Lower leg skin (tissue), 3 donors: ENCODE measurements around the gene PLXNA2.

Experiments used
- POLR2A ChIP-seq, 2 donors: fragments of 450-650 bp; IDR thresholded peaks; one replicate each; pipeline ENCODE4 v1.6.1; 2016 to 2017; ENCODE audit warnings: antibody characterized with exemption in 2 of 2, mild to moderate bottlenecking in 1 of 2, moderate library complexity in 1 of 2
- TF ChIP-seq, protein P1 (sequence below), 3 donors: fragments of 450-650 bp; IDR thresholded peaks; one replicate each; pipeline ENCODE4 v1.5.1; 2016; ENCODE audit warnings: antibody characterized with exemption in 3 of 3, mild to moderate bottlenecking in 3 of 3, moderate library complexity in 2 of 3

GRCh38 chr1:208258277-208258676 lies 14.1 kb upstream of the PLXNA2 start:
- TF ChIP-seq, protein P1, sequence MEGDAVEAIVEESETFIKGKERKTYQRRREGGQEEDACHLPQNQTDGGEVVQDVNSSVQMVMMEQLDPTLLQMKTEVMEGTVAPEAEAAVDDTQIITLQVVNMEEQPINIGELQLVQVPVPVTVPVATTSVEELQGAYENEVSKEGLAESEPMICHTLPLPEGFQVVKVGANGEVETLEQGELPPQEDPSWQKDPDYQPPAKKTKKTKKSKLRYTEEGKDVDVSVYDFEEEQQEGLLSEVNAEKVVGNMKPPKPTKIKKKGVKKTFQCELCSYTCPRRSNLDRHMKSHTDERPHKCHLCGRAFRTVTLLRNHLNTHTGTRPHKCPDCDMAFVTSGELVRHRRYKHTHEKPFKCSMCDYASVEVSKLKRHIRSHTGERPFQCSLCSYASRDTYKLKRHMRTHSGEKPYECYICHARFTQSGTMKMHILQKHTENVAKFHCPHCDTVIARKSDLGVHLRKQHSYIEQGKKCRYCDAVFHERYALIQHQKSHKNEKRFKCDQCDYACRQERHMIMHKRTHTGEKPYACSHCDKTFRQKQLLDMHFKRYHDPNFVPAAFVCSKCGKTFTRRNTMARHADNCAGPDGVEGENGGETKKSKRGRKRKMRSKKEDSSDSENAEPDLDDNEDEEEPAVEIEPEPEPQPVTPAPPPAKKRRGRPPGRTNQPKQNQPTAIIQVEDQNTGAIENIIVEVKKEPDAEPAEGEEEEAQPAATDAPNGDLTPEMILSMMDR (IDR thresholded peaks at IDR 0.05) = no peak
- no peak for TF ChIP-seq POLR2A (IDR thresholded peaks at IDR 0.05)
